IMR-90 (cell line): ENCODE results near the gene FBXO30. TPM values are rescaled to one million over a fixed set of nuclear protein-coding genes. Genes with fewer than 3 reads are reported as not detected.

Experiments
- ATAC-seq: fragments of 200-7000 bp; cut with Tn5 transposase; 2 replicates; pipeline ENCODE4 v1.9.1; 2020; ENCODE audit warnings: low read depth, mild to moderate bottlenecking, moderate library complexity
- BruUV-seq: library from RNA; stranded (reverse); fragments of 400-500 nt; replicated peaks from 2 replicates; lab custom pipeline; 2021; lab: Mats Ljungman, UMichigan
- CTCF ChIA-PET: fragments of 300-600 bp; formaldehyde crosslinking; extraction: SDS; loops from one replicate; lab custom pipeline; 2021; ENCODE audit warnings: antibody characterized with exemption; lab: Yijun Ruan, JAX
- POLR2A ChIA-PET: fragments of 300-600 bp; sonication (Branson Sonifier 250); formaldehyde crosslinking; loops from one replicate; lab custom pipeline; 2022; ENCODE audit warnings: antibody characterized with exemption; ENCODE audit not compliant: unreplicated experiment; lab: Charles Lee
- DNase-seq: peaks from one replicate; pipeline ENCODE4 v3.0.0; 2013
- H2AFZ ChIP-seq: replicated peaks from 2 replicates; pipeline ENCODE3; 2013; ENCODE audit warnings: low read length, mild to moderate bottlenecking; ENCODE audit not compliant: poor library complexity
- H2AK5ac ChIP-seq: 2 replicates; pipeline ENCODE4 v1.6.1; 2013; ENCODE audit warnings: low read depth, low read length, inconsistent platforms
- H2AK9ac ChIP-seq: replicated peaks from 2 replicates; pipeline ENCODE3; 2013; ENCODE audit warnings: mild to moderate bottlenecking, low read depth, low read length, moderate library complexity; ENCODE audit not compliant: poor library complexity
- H2BK120ac ChIP-seq: 2 replicates; pipeline ENCODE4 v1.6.1; 2013; ENCODE audit warnings: low read depth, low read length, inconsistent platforms
- H2BK15ac ChIP-seq: 3 replicates; pipeline ENCODE4 v1.6.1; 2013; ENCODE audit warnings: low read depth, low read length, inconsistent platforms
- H2BK20ac ChIP-seq: 2 replicates; pipeline ENCODE4 v1.6.1; 2013; ENCODE audit warnings: low read depth, mild to moderate bottlenecking, inconsistent platforms, low read length, moderate library complexity
- H2BK5ac ChIP-seq: 2 replicates; pipeline ENCODE4 v1.6.1; 2013; ENCODE audit warnings: mild to moderate bottlenecking, low read depth, low read length, inconsistent platforms; ENCODE audit not compliant: poor library complexity, severe bottlenecking
- H3K14ac ChIP-seq: replicated peaks from 2 replicates; pipeline ENCODE4 v1.6.1; 2013; ENCODE audit warnings: low read depth, low read length, inconsistent platforms
- H3K18ac ChIP-seq: 2 replicates; pipeline ENCODE4 v1.6.1; 2013; ENCODE audit warnings: low read depth, low read length, control low read depth
- H3K23ac ChIP-seq: 2 replicates; pipeline ENCODE4 v1.6.1; 2013; ENCODE audit warnings: low read depth, low read length, inconsistent platforms
- H3K27ac ChIP-seq: 2 replicates; pipeline ENCODE4 v1.5.1; 2013; ENCODE audit warnings: mild to moderate bottlenecking, control low read depth, low read length; ENCODE audit not compliant: insufficient read depth
- H3K27me3 ChIP-seq: 2 replicates; pipeline ENCODE4 v1.6.1; 2013; ENCODE audit warnings: low read length; ENCODE audit not compliant: control insufficient read depth, insufficient read depth
- H3K36me3 ChIP-seq: 2 replicates; pipeline ENCODE4 v1.6.1; 2013; ENCODE audit warnings: low read length, mixed read lengths; ENCODE audit not compliant: control insufficient read depth, insufficient read depth
- H3K4ac ChIP-seq: 2 replicates; pipeline ENCODE4 v1.6.1; 2013; ENCODE audit warnings: low read depth, low read length, inconsistent platforms
- H3K4me1 ChIP-seq: 2 replicates; pipeline ENCODE4 v1.6.1; 2013; ENCODE audit warnings: low read length, mixed read lengths; ENCODE audit not compliant: control insufficient read depth, insufficient read depth
- H3K4me2 ChIP-seq: 2 replicates; pipeline ENCODE4 v1.6.1; 2013; ENCODE audit warnings: low read depth, mild to moderate bottlenecking, control low read depth, low read length, moderate library complexity
- H3K4me3 ChIP-seq: 2 replicates; pipeline ENCODE4 v1.5.1; 2013; ENCODE audit warnings: low read depth, mild to moderate bottlenecking, control low read depth, low read length, moderate library complexity; ENCODE audit not compliant: insufficient read depth
- H3K56ac ChIP-seq: 2 replicates; pipeline ENCODE4 v1.6.1; 2013; ENCODE audit warnings: low read length, inconsistent platforms; ENCODE audit not compliant: insufficient read depth; ENCODE audit errors: extremely low read depth
- H3K79me1 ChIP-seq, 2 experiments: 2 replicates each; pipeline ENCODE4 v1.6.1; 2013; ENCODE audit warnings: low read length in 2 of 2, inconsistent platforms in 1 of 2, low read depth in 1 of 2
- H3K9ac ChIP-seq: 2 replicates; pipeline ENCODE4 v1.6.1; 2013; ENCODE audit warnings: low read depth, low read length, control low read depth
- H3K9me1 ChIP-seq: 2 replicates; pipeline ENCODE4 v1.6.1; 2013; ENCODE audit warnings: low read length, inconsistent platforms; ENCODE audit not compliant: insufficient read depth
- H3K9me3 ChIP-seq: 2 replicates; pipeline ENCODE4 v1.6.1; 2013; ENCODE audit warnings: low read length; ENCODE audit not compliant: control insufficient read depth, insufficient read depth
- H4K20me1 ChIP-seq: 2 replicates; pipeline ENCODE4 v1.6.1; 2013; ENCODE audit warnings: low read length, inconsistent platforms; ENCODE audit not compliant: insufficient read depth
- H4K5ac ChIP-seq: 2 replicates; pipeline ENCODE4 v1.6.1; 2013; ENCODE audit warnings: mild to moderate bottlenecking, low read depth, low read length, control low read depth
- H4K8ac ChIP-seq, 2 experiments: 2 replicates each; pipeline ENCODE4 v1.6.1; 2013; ENCODE audit warnings: low read depth in 2 of 2, low read length in 2 of 2, control low read depth in 1 of 2, inconsistent platforms in 1 of 2
- H4K91ac ChIP-seq: 2 replicates; pipeline ENCODE4 v1.6.1; 2013; ENCODE audit warnings: low read depth, low read length, inconsistent platforms; ENCODE audit not compliant: insufficient read depth
- CEBPB ChIP-seq: IDR thresholded peaks from 2 replicates; pipeline ENCODE4 v1.6.1; 2012; ENCODE audit warnings: low read depth, low read length, improper control_type of control experiment
- ELK1 ChIP-seq: fragments of 150-350 bp; IDR thresholded peaks from 2 replicates; pipeline ENCODE4 v1.6.1; 2016; ENCODE audit warnings: low read depth, mild to moderate bottlenecking, low read length, moderate library complexity, borderline replicate concordance
- FOS ChIP-seq: fragments of 150-350 bp; IDR thresholded peaks from 2 replicates; pipeline ENCODE4 v1.6.1; 2016; ENCODE audit warnings: low read depth, low read length
- MAZ ChIP-seq: IDR thresholded peaks from 2 replicates; pipeline ENCODE4 v1.6.1; 2012; ENCODE audit warnings: low read depth, mild to moderate bottlenecking, low read length, improper control_type of control experiment, moderate library complexity, borderline replicate concordance
- MXI1 ChIP-seq: IDR thresholded peaks from 2 replicates; pipeline ENCODE4 v1.6.1; 2012; ENCODE audit warnings: low read depth, mild to moderate bottlenecking, low read length, moderate library complexity, borderline replicate concordance
- RAD21 ChIP-seq: IDR thresholded peaks from 2 replicates; pipeline ENCODE4 v1.6.1; 2012; ENCODE audit warnings: low read length, improper control_type of control experiment
- RFX5 ChIP-seq: IDR thresholded peaks from 2 replicates; pipeline ENCODE4 v1.8.0; 2012; ENCODE audit warnings: low read depth, mild to moderate bottlenecking, low read length, moderate library complexity
- WGBS, 2 experiments: methylation state at CpG; one replicate each; pipeline versions ENCODE4 v1.1.5 to v1.1.7; 2013; ENCODE audit warnings: missing lambda C conversion rate in 2 of 2; ENCODE audit not compliant: insufficient read length in 1 of 2; ENCODE audit errors: extremely low coverage in 2 of 2; 5-methylcytosine and 5-hydroxymethylcytosine counted together
- dilution Hi-C: fragments of 300-500 bp; cut with HindIII; formaldehyde crosslinking; loops from one replicate; pipeline ENCODE4 v1.14.3; 2018; ENCODE audit warnings: low sequenced_read_pairs; ENCODE audit not compliant: unreplicated experiment
- in situ Hi-C: fragments of 300-500 bp; cut with MboI; formaldehyde crosslinking; loops from 3 replicates; pipeline ENCODE4 v1.14.3; 2019; ENCODE audit warnings: low sequenced_read_pairs, inconsistent platforms, mixed read lengths
- intact Hi-C: fragments of 100-400 bp; cut with micrococcal nuclease; formaldehyde crosslinking; loops from 2 replicates; pipeline ENCODE4 v1.10.0; 2022
- polyA plus RNA-seq, 3 experiments: library from polyadenylated mRNA; depleted of rRNA; stranded (reverse); fragments of >200 nt; gene quantifications; 2 replicates each; pipeline ENCODE4 v1.2.3, GENCODE V29; 2012; ENCODE audit warnings: low replicate concordance in 1 of 3
- total RNA-seq: library from RNA; depleted of rRNA; stranded (reverse); fragments of >200 nt; gene quantifications from 2 replicates; pipeline ENCODE4 v1.2.3, GENCODE V29; 2012

Gene FBXO30
- total and polyA plus RNA-seq, 2 of the 4 experiments (the other 2 are of a cell fraction) = 3.1 to 9.3 TPM

DNA sequence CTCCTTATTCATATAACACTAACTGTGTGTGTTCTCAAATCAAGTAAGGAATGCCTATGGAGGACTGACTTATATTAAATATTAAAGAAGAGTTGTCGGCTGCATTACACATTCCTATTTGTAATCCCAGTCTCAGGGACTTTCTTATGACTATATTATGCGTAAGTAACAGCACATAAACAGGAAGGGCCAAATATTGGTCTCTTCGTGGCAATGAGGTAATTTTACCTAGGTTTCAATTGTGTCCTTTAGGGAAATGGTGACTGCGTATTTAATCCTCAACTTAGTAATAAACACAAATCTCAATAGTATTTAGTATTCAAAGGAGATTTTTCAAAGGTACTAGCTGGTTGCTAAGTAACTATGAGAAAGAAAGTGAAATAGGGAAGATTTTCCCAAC lies 56.5 kb downstream of the FBXO30 start:
- no peak for ATAC-seq

More for the DNA sequence above, 56.5 kb downstream of the FBXO30 start:
- H3K4ac ChIP-seq = no peak overlapping the region
- no peak overlapping the region for H3K56ac ChIP-seq
- POLR2A ChIA-PET = no interaction called here
- no peak overlapping the region for H2AK9ac ChIP-seq
- no CpG with 5 or more reads among the region's 4 CpGs for WGBS, 2 experiments
- H2AFZ ChIP-seq = no peak overlapping the region
- H4K91ac ChIP-seq = no peak overlapping the region
- H2BK5ac ChIP-seq = no peak overlapping the region
- no peak overlapping the region for H2BK120ac ChIP-seq
- no peaks in the 10 kb centered on the region for H3K27me3 ChIP-seq
- no peak for TF ChIP-seq FOS
- no peak for TF ChIP-seq RAD21
- no peak for TF ChIP-seq MAZ
- no peak for TF ChIP-seq MXI1
- no peak for TF ChIP-seq ELK1
- no peak for TF ChIP-seq CEBPB
- TF ChIP-seq RFX5 = no peak
- H3K4me1 ChIP-seq = peaks cover 3% of the 10 kb centered on the region; the same call in 1 of the 2 replicates
- H3K27ac ChIP-seq = no peak overlapping the region
- no peaks in the 10 kb centered on the region for H3K36me3 ChIP-seq
- dilution Hi-C loops = no loop called here
- H4K20me1 ChIP-seq = no peaks in the 10 kb centered on the region
- H3K14ac ChIP-seq = no peak overlapping the region
- H3K79me1 ChIP-seq = no peaks in the 10 kb centered on the region
- no peak overlapping the region for H3K18ac ChIP-seq
- H2AK5ac ChIP-seq = no peak overlapping the region
- BruUV-seq = no TSS peak
- no peaks in the 10 kb centered on the region for H3K9me3 ChIP-seq
- H4K5ac ChIP-seq = no peak overlapping the region
- H2BK20ac ChIP-seq = no peak overlapping the region
- H3K4me3 ChIP-seq = no peak overlapping the region
- no peak overlapping the region for H3K9ac ChIP-seq
- no peak overlapping the region for H3K23ac ChIP-seq
- in situ Hi-C loops = no loop called here
- no peaks in the 10 kb centered on the region for H3K9me1 ChIP-seq
- no peak overlapping the region for H3K4me2 ChIP-seq
- no peak overlapping the region for H2BK15ac ChIP-seq
- CTCF ChIA-PET = no interaction called here
- no peak for DNase-seq
- intact Hi-C loops = no loop called here
- H4K8ac ChIP-seq = no peak overlapping the region
